Liver (tissue), 9 donors: Measurements from ENCODE around the gene CADPS. TPM values are rescaled to one million over a fixed set of nuclear protein-coding genes. Genes with fewer than 3 reads are reported as not detected.

Experiments used
- DNase-seq: peaks from one replicate; pipeline ENCODE4 v3.0.0-alpha.2; 2017; ENCODE audit warnings: low spot score
- H3K27ac ChIP-seq, 2 donors: one replicate each; pipeline ENCODE4 v1.7.0; 2013; ENCODE audit warnings: inconsistent platforms in 2 of 2, low read length in 2 of 2, control low read depth in 1 of 2, low read depth in 1 of 2, mild to moderate bottlenecking in 1 of 2
- H3K27me3 ChIP-seq, 4 donors: one replicate each; pipeline versions ENCODE4 v1.6.1 to v1.7.0; 2013; ENCODE audit warnings: low read length in 3 of 4, inconsistent platforms in 1 of 4, mild to moderate bottlenecking in 1 of 4, moderate library complexity in 1 of 4; ENCODE audit not compliant: control insufficient read depth in 4 of 4, insufficient read depth in 4 of 4
- H3K36me3 ChIP-seq, 4 donors: one replicate each; pipeline versions ENCODE4 v1.6.1 to v1.7.0; 2013; ENCODE audit warnings: low read length in 3 of 4, mild to moderate bottlenecking in 3 of 4, low read depth in 1 of 4, moderate library complexity in 1 of 4; ENCODE audit not compliant: control insufficient read depth in 4 of 4, insufficient read depth in 3 of 4
- H3K4me1 ChIP-seq, 4 donors: one replicate each; pipeline versions ENCODE4 v1.6.1 to v1.7.0; 2013; ENCODE audit warnings: low read length in 3 of 4, mild to moderate bottlenecking in 3 of 4, moderate library complexity in 1 of 4; ENCODE audit not compliant: control insufficient read depth in 4 of 4, insufficient read depth in 4 of 4
- H3K4me3 ChIP-seq, 3 donors: one replicate each; pipeline versions ENCODE4 v1.6.1 to v1.7.0; 2013; ENCODE audit warnings: low read length in 3 of 3, control low read depth in 1 of 3, low read depth in 1 of 3, mild to moderate bottlenecking in 1 of 3
- H3K9ac ChIP-seq, 2 donors: one replicate each; pipeline ENCODE4 v1.7.0; 2013; ENCODE audit warnings: low read length in 2 of 2, mild to moderate bottlenecking in 2 of 2, moderate library complexity in 2 of 2, control low read depth in 1 of 2, low read depth in 1 of 2
- H3K9me3 ChIP-seq, 4 donors: one replicate each; pipeline versions ENCODE4 v1.6.1 to v1.7.0; 2013; ENCODE audit warnings: low read length in 3 of 4; ENCODE audit not compliant: control insufficient read depth in 4 of 4
- EGR1 ChIP-seq, 2 donors: IDR thresholded peaks; 2 replicates each; pipeline ENCODE4 v1.6.1; 2016 to 2018; ENCODE audit warnings: antibody characterized with exemption in 2 of 2, low read depth in 2 of 2
- FOXA1 ChIP-seq: IDR thresholded peaks from 2 replicates; pipeline ENCODE4 v1.6.1; 2016; ENCODE audit warnings: antibody characterized with exemption
- FOXA2 ChIP-seq: IDR thresholded peaks from 2 replicates; pipeline ENCODE4 v1.6.1; 2016; ENCODE audit warnings: antibody characterized with exemption
- GABPA ChIP-seq, 2 donors: IDR thresholded peaks in 1 of 2; conservative IDR thresholded peaks in 1 of 2; 2 replicates each; pipeline ENCODE4 v1.6.1; 2016; ENCODE audit warnings: antibody characterized with exemption in 2 of 2, mild to moderate bottlenecking in 1 of 2, moderate library complexity in 1 of 2
- HNF4A ChIP-seq, 2 donors: conservative IDR thresholded peaks; 2 replicates each; pipeline ENCODE4 v1.6.1; 2016; ENCODE audit warnings: antibody characterized with exemption in 2 of 2, mild to moderate bottlenecking in 2 of 2
- HNF4G ChIP-seq: IDR thresholded peaks from 2 replicates; pipeline ENCODE4 v1.6.1; 2016; ENCODE audit warnings: antibody characterized with exemption
- JUND ChIP-seq, 2 donors: IDR thresholded peaks; 2 replicates each; pipeline ENCODE4 v1.6.1; 2016; ENCODE audit warnings: antibody characterized with exemption in 2 of 2
- NR2F2 ChIP-seq: IDR thresholded peaks from 2 replicates; pipeline ENCODE4 v1.6.1; 2016; ENCODE audit warnings: antibody characterized with exemption
- RAD21 ChIP-seq, 2 donors: IDR thresholded peaks; 2 replicates each; pipeline ENCODE4 v1.6.1; 2016; ENCODE audit warnings: antibody characterized with exemption in 2 of 2, mild to moderate bottlenecking in 2 of 2
- RXRA ChIP-seq, 2 donors: IDR thresholded peaks; 2 replicates each; pipeline ENCODE4 v1.6.1; 2017 to 2018; ENCODE audit warnings: antibody characterized with exemption in 2 of 2, mild to moderate bottlenecking in 1 of 2
- SP1 ChIP-seq: IDR thresholded peaks from 2 replicates; pipeline ENCODE4 v1.6.1; 2018; ENCODE audit warnings: antibody characterized with exemption, mild to moderate bottlenecking
- TAF1 ChIP-seq: conservative IDR thresholded peaks from 2 replicates; pipeline ENCODE4 v1.6.1; 2016; ENCODE audit warnings: antibody characterized with exemption, mild to moderate bottlenecking
- YY1 ChIP-seq: IDR thresholded peaks from 2 replicates; pipeline ENCODE4 v1.6.1; 2016; ENCODE audit warnings: antibody characterized with exemption, mild to moderate bottlenecking
- polyA plus RNA-seq, 2 donors: library from polyadenylated mRNA; stranded (reverse) in 1 of 2; unstranded in 1 of 2; fragments of 200-250 nt in 1 of 2; fragments of >200 nt in 1 of 2; fragmentation: Nextera tagmentation in 1 of 2; extraction: Ambion mirVana in 1 of 2; gene quantifications; one replicate each; pipeline versions ENCODE4 v1.2.1 to v1.2.3, GENCODE V29; 2013 to 2015
- total RNA-seq, 2 donors: library from RNA; depleted of rRNA; stranded (reverse); fragments of >200 nt; gene quantifications; one replicate each; pipeline ENCODE4 v1.2.3, GENCODE V29; 2014
- TF ChIP-seq, protein P1 (sequence below): IDR thresholded peaks from 2 replicates; pipeline ENCODE4 v1.6.1; 2016; ENCODE audit warnings: antibody characterized with exemption, mild to moderate bottlenecking
- TF ChIP-seq, protein P2 (sequence below): IDR thresholded peaks from 2 replicates; pipeline ENCODE4 v1.6.1; 2016; ENCODE audit warnings: antibody characterized with exemption
- TF ChIP-seq, protein P3 (sequence below): fragments of 150-350 bp; IDR thresholded peaks from 2 replicates; pipeline ENCODE4 v1.5.1; 2017; ENCODE audit warnings: improper control_type of control experiment, low read depth, low read length; ENCODE audit not compliant: missing input control
- TF ChIP-seq, protein P4 (sequence below): IDR thresholded peaks from 2 replicates; pipeline ENCODE4 v1.6.1; 2016; ENCODE audit warnings: antibody characterized with exemption
- TF ChIP-seq, protein P5 (sequence below): IDR thresholded peaks from 2 replicates; pipeline ENCODE4 v1.6.1; 2016; ENCODE audit warnings: antibody characterized with exemption
- donor health status: healthy.
- donor health status: healthy.
- donor health status: healthy.
- donor health status: healthy.
- donor health status: healthy.

The CADPS gene
- total and polyA plus RNA-seq, 4 donors, result 0.05 to 0.37 (median 0.17) TPM; not detected in 1

DNA sequence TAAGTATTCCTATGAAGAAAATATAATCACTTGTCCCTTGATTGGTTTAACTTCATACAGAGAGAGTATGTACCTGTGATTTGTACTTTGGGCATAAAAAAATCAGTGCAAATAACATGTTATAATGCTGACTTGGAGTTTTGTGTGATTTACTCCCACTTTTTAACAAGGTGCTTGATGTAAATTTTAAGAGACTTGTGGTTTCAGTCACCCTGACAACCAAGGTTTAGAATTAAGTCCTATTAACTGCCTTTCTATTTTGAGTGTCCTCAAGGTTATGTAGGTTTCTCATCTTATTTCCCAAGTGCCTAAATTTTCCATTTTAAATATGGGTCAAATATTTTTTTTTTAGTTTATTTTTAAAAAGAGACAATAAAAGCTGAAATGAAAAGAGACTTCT is 244.6 kb downstream of the CADPS start:
- TF ChIP-seq NR2F2, result no peak
- no peak for TF ChIP-seq RXRA (IDR thresholded peaks at IDR 0.05)
- TF ChIP-seq, protein P1, sequence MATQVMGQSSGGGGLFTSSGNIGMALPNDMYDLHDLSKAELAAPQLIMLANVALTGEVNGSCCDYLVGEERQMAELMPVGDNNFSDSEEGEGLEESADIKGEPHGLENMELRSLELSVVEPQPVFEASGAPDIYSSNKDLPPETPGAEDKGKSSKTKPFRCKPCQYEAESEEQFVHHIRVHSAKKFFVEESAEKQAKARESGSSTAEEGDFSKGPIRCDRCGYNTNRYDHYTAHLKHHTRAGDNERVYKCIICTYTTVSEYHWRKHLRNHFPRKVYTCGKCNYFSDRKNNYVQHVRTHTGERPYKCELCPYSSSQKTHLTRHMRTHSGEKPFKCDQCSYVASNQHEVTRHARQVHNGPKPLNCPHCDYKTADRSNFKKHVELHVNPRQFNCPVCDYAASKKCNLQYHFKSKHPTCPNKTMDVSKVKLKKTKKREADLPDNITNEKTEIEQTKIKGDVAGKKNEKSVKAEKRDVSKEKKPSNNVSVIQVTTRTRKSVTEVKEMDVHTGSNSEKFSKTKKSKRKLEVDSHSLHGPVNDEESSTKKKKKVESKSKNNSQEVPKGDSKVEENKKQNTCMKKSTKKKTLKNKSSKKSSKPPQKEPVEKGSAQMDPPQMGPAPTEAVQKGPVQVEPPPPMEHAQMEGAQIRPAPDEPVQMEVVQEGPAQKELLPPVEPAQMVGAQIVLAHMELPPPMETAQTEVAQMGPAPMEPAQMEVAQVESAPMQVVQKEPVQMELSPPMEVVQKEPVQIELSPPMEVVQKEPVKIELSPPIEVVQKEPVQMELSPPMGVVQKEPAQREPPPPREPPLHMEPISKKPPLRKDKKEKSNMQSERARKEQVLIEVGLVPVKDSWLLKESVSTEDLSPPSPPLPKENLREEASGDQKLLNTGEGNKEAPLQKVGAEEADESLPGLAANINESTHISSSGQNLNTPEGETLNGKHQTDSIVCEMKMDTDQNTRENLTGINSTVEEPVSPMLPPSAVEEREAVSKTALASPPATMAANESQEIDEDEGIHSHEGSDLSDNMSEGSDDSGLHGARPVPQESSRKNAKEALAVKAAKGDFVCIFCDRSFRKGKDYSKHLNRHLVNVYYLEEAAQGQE, result no peak
- no peak for TF ChIP-seq GABPA (IDR thresholded peaks at IDR 0.05 in 1 of 2, conservative IDR thresholded peaks at IDR 0.05 in 1 of 2)
- no peak for TF ChIP-seq SP1
- TF ChIP-seq, protein P2, sequence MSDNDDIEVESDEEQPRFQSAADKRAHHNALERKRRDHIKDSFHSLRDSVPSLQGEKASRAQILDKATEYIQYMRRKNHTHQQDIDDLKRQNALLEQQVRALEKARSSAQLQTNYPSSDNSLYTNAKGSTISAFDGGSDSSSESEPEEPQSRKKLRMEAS, result no peak
- no peak for TF ChIP-seq FOXA1
- TF ChIP-seq, protein P3, sequence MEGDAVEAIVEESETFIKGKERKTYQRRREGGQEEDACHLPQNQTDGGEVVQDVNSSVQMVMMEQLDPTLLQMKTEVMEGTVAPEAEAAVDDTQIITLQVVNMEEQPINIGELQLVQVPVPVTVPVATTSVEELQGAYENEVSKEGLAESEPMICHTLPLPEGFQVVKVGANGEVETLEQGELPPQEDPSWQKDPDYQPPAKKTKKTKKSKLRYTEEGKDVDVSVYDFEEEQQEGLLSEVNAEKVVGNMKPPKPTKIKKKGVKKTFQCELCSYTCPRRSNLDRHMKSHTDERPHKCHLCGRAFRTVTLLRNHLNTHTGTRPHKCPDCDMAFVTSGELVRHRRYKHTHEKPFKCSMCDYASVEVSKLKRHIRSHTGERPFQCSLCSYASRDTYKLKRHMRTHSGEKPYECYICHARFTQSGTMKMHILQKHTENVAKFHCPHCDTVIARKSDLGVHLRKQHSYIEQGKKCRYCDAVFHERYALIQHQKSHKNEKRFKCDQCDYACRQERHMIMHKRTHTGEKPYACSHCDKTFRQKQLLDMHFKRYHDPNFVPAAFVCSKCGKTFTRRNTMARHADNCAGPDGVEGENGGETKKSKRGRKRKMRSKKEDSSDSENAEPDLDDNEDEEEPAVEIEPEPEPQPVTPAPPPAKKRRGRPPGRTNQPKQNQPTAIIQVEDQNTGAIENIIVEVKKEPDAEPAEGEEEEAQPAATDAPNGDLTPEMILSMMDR, result no peak
- TF ChIP-seq JUND (IDR thresholded peaks at IDR 0.05), result no peak
- no peak for TF ChIP-seq RAD21 (IDR thresholded peaks at IDR 0.05)
- TF ChIP-seq, protein P4, sequence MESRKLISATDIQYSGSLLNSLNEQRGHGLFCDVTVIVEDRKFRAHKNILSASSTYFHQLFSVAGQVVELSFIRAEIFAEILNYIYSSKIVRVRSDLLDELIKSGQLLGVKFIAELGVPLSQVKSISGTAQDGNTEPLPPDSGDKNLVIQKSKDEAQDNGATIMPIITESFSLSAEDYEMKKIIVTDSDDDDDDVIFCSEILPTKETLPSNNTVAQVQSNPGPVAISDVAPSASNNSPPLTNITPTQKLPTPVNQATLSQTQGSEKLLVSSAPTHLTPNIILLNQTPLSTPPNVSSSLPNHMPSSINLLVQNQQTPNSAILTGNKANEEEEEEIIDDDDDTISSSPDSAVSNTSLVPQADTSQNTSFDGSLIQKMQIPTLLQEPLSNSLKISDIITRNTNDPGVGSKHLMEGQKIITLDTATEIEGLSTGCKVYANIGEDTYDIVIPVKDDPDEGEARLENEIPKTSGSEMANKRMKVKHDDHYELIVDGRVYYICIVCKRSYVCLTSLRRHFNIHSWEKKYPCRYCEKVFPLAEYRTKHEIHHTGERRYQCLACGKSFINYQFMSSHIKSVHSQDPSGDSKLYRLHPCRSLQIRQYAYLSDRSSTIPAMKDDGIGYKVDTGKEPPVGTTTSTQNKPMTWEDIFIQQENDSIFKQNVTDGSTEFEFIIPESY, result no peak
- TF ChIP-seq EGR1 (IDR thresholded peaks at IDR 0.05; ENCODE audit: low read depth in 2 of 2), result no peak
- no peak for TF ChIP-seq HNF4A (conservative IDR thresholded peaks at IDR 0.05)
- no peak for TF ChIP-seq YY1
- TF ChIP-seq TAF1, result no peak
- TF ChIP-seq HNF4G, result no peak
- no peak for TF ChIP-seq FOXA2
- TF ChIP-seq, protein P5, sequence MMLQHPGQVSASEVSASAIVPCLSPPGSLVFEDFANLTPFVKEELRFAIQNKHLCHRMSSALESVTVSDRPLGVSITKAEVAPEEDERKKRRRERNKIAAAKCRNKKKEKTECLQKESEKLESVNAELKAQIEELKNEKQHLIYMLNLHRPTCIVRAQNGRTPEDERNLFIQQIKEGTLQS, result no peak
- Histone ChIP-seq H3K4me1 (no peaks in the 10 kb centered on the region), H3K9ac (no peak overlapping the region), H3K4me3 (no peak overlapping the region), H3K36me3 (no peaks in the 10 kb centered on the region), H3K27ac (no peak overlapping the region), H3K27me3 (no peaks in the 10 kb centered on the region), H3K9me3 (no peaks in the 10 kb centered on the region)
- no peak for DNase-seq
